IMR-90 (cell line): ENCODE results near the gene TAB2. TPM values are rescaled to one million over a fixed set of nuclear protein-coding genes. Genes with fewer than 3 reads are reported as not detected.

Experiments used
- ATAC-seq: fragments of 200-7000 bp; cut with Tn5 transposase; 2 replicates; pipeline ENCODE4 v1.9.1; 2020; ENCODE audit warnings: low read depth, mild to moderate bottlenecking, moderate library complexity
- BruUV-seq: library from RNA; stranded (reverse); fragments of 400-500 nt; replicated peaks from 2 replicates; lab custom pipeline; 2021; lab: Mats Ljungman, UMichigan
- CTCF ChIA-PET: fragments of 300-600 bp; formaldehyde crosslinking; extraction: SDS; loops from one replicate; lab custom pipeline; 2021; ENCODE audit warnings: antibody characterized with exemption; lab: Yijun Ruan, JAX
- POLR2A ChIA-PET: fragments of 300-600 bp; sonication (Branson Sonifier 250); formaldehyde crosslinking; loops from one replicate; lab custom pipeline; 2022; ENCODE audit warnings: antibody characterized with exemption; ENCODE audit not compliant: unreplicated experiment; lab: Charles Lee
- DNase-seq: peaks from one replicate; pipeline ENCODE4 v3.0.0; 2013
- H2AFZ ChIP-seq: replicated peaks from 2 replicates; pipeline ENCODE3; 2013; ENCODE audit warnings: low read length, mild to moderate bottlenecking; ENCODE audit not compliant: poor library complexity
- H2AK5ac ChIP-seq: 2 replicates; pipeline ENCODE4 v1.6.1; 2013; ENCODE audit warnings: low read depth, low read length, inconsistent platforms
- H2AK9ac ChIP-seq: replicated peaks from 2 replicates; pipeline ENCODE3; 2013; ENCODE audit warnings: mild to moderate bottlenecking, low read depth, low read length, moderate library complexity; ENCODE audit not compliant: poor library complexity
- H2BK120ac ChIP-seq: 2 replicates; pipeline ENCODE4 v1.6.1; 2013; ENCODE audit warnings: low read depth, low read length, inconsistent platforms
- H2BK15ac ChIP-seq: 3 replicates; pipeline ENCODE4 v1.6.1; 2013; ENCODE audit warnings: low read depth, low read length, inconsistent platforms
- H2BK20ac ChIP-seq: 2 replicates; pipeline ENCODE4 v1.6.1; 2013; ENCODE audit warnings: low read depth, mild to moderate bottlenecking, inconsistent platforms, low read length, moderate library complexity
- H2BK5ac ChIP-seq: 2 replicates; pipeline ENCODE4 v1.6.1; 2013; ENCODE audit warnings: mild to moderate bottlenecking, low read depth, low read length, inconsistent platforms; ENCODE audit not compliant: poor library complexity, severe bottlenecking
- H3K14ac ChIP-seq: replicated peaks from 2 replicates; pipeline ENCODE4 v1.6.1; 2013; ENCODE audit warnings: low read depth, low read length, inconsistent platforms
- H3K18ac ChIP-seq: 2 replicates; pipeline ENCODE4 v1.6.1; 2013; ENCODE audit warnings: low read depth, low read length, control low read depth
- H3K23ac ChIP-seq: 2 replicates; pipeline ENCODE4 v1.6.1; 2013; ENCODE audit warnings: low read depth, low read length, inconsistent platforms
- H3K27ac ChIP-seq: 2 replicates; pipeline ENCODE4 v1.5.1; 2013; ENCODE audit warnings: mild to moderate bottlenecking, control low read depth, low read length; ENCODE audit not compliant: insufficient read depth
- H3K27me3 ChIP-seq: 2 replicates; pipeline ENCODE4 v1.6.1; 2013; ENCODE audit warnings: low read length; ENCODE audit not compliant: control insufficient read depth, insufficient read depth
- H3K36me3 ChIP-seq: 2 replicates; pipeline ENCODE4 v1.6.1; 2013; ENCODE audit warnings: low read length, mixed read lengths; ENCODE audit not compliant: control insufficient read depth, insufficient read depth
- H3K4ac ChIP-seq: 2 replicates; pipeline ENCODE4 v1.6.1; 2013; ENCODE audit warnings: low read depth, low read length, inconsistent platforms
- H3K4me1 ChIP-seq: 2 replicates; pipeline ENCODE4 v1.6.1; 2013; ENCODE audit warnings: low read length, mixed read lengths; ENCODE audit not compliant: control insufficient read depth, insufficient read depth
- H3K4me2 ChIP-seq: 2 replicates; pipeline ENCODE4 v1.6.1; 2013; ENCODE audit warnings: low read depth, mild to moderate bottlenecking, control low read depth, low read length, moderate library complexity
- H3K4me3 ChIP-seq: 2 replicates; pipeline ENCODE4 v1.5.1; 2013; ENCODE audit warnings: low read depth, mild to moderate bottlenecking, control low read depth, low read length, moderate library complexity; ENCODE audit not compliant: insufficient read depth
- H3K56ac ChIP-seq: 2 replicates; pipeline ENCODE4 v1.6.1; 2013; ENCODE audit warnings: low read length, inconsistent platforms; ENCODE audit not compliant: insufficient read depth; ENCODE audit errors: extremely low read depth
- H3K79me1 ChIP-seq, 2 experiments: 2 replicates each; pipeline ENCODE4 v1.6.1; 2013; ENCODE audit warnings: low read length in 2 of 2, inconsistent platforms in 1 of 2, low read depth in 1 of 2
- H3K9ac ChIP-seq: 2 replicates; pipeline ENCODE4 v1.6.1; 2013; ENCODE audit warnings: low read depth, low read length, control low read depth
- H3K9me1 ChIP-seq: 2 replicates; pipeline ENCODE4 v1.6.1; 2013; ENCODE audit warnings: low read length, inconsistent platforms; ENCODE audit not compliant: insufficient read depth
- H3K9me3 ChIP-seq: 2 replicates; pipeline ENCODE4 v1.6.1; 2013; ENCODE audit warnings: low read length; ENCODE audit not compliant: control insufficient read depth, insufficient read depth
- H4K20me1 ChIP-seq: 2 replicates; pipeline ENCODE4 v1.6.1; 2013; ENCODE audit warnings: low read length, inconsistent platforms; ENCODE audit not compliant: insufficient read depth
- H4K5ac ChIP-seq: 2 replicates; pipeline ENCODE4 v1.6.1; 2013; ENCODE audit warnings: mild to moderate bottlenecking, low read depth, low read length, control low read depth
- H4K8ac ChIP-seq, 2 experiments: 2 replicates each; pipeline ENCODE4 v1.6.1; 2013; ENCODE audit warnings: low read depth in 2 of 2, low read length in 2 of 2, control low read depth in 1 of 2, inconsistent platforms in 1 of 2
- H4K91ac ChIP-seq: 2 replicates; pipeline ENCODE4 v1.6.1; 2013; ENCODE audit warnings: low read depth, low read length, inconsistent platforms; ENCODE audit not compliant: insufficient read depth
- BHLHE40 ChIP-seq: fragments of 150-350 bp; IDR thresholded peaks from 2 replicates; pipeline ENCODE4 v1.6.1; 2016; ENCODE audit warnings: mild to moderate bottlenecking, low read depth, low read length
- CEBPB ChIP-seq: IDR thresholded peaks from 2 replicates; pipeline ENCODE4 v1.6.1; 2012; ENCODE audit warnings: low read depth, low read length, improper control_type of control experiment
- CHD1 ChIP-seq: IDR thresholded peaks from 2 replicates; pipeline ENCODE4 v1.6.1; 2012; ENCODE audit warnings: low read depth, low read length, improper control_type of control experiment
- CTCF ChIP-seq: conservative IDR thresholded peaks from 2 replicates; pipeline ENCODE4 v1.5.1; 2012; ENCODE audit warnings: mild to moderate bottlenecking, low read depth, low read length, improper control_type of control experiment
- ELK1 ChIP-seq: fragments of 150-350 bp; IDR thresholded peaks from 2 replicates; pipeline ENCODE4 v1.6.1; 2016; ENCODE audit warnings: low read depth, mild to moderate bottlenecking, low read length, moderate library complexity, borderline replicate concordance
- FOS ChIP-seq: fragments of 150-350 bp; IDR thresholded peaks from 2 replicates; pipeline ENCODE4 v1.6.1; 2016; ENCODE audit warnings: low read depth, low read length
- MAFK ChIP-seq: IDR thresholded peaks from 2 replicates; pipeline ENCODE4 v1.6.1; 2012; ENCODE audit warnings: low read depth, low read length, improper control_type of control experiment
- MAZ ChIP-seq: IDR thresholded peaks from 2 replicates; pipeline ENCODE4 v1.6.1; 2012; ENCODE audit warnings: low read depth, mild to moderate bottlenecking, low read length, improper control_type of control experiment, moderate library complexity, borderline replicate concordance
- MXI1 ChIP-seq: IDR thresholded peaks from 2 replicates; pipeline ENCODE4 v1.6.1; 2012; ENCODE audit warnings: low read depth, mild to moderate bottlenecking, low read length, moderate library complexity, borderline replicate concordance
- NFE2L2 ChIP-seq: fragments of 150-350 bp; IDR thresholded peaks from 2 replicates; pipeline ENCODE4 v1.6.1; 2016; ENCODE audit warnings: low read depth, mild to moderate bottlenecking, low read length
- POLR2A ChIP-seq: IDR thresholded peaks from 2 replicates; pipeline ENCODE4 v1.6.1; 2012; ENCODE audit warnings: mild to moderate bottlenecking, low read depth, low read length
- RAD21 ChIP-seq: IDR thresholded peaks from 2 replicates; pipeline ENCODE4 v1.6.1; 2012; ENCODE audit warnings: low read length, improper control_type of control experiment
- RCOR1 ChIP-seq: IDR thresholded peaks from 2 replicates; pipeline ENCODE4 v1.6.1; 2012; ENCODE audit warnings: mild to moderate bottlenecking, low read length, improper control_type of control experiment; ENCODE audit not compliant: insufficient replicate concordance
- RFX5 ChIP-seq: IDR thresholded peaks from 2 replicates; pipeline ENCODE4 v1.8.0; 2012; ENCODE audit warnings: low read depth, mild to moderate bottlenecking, low read length, moderate library complexity
- SMC3 ChIP-seq: fragments of 150-350 bp; IDR thresholded peaks from 2 replicates; pipeline ENCODE4 v1.6.1; 2016; ENCODE audit warnings: low read depth, mild to moderate bottlenecking, antibody characterized with exemption, low read length, moderate library complexity
- USF2 ChIP-seq: fragments of 150-350 bp; IDR thresholded peaks from 2 replicates; pipeline ENCODE4 v1.6.1; 2017; ENCODE audit warnings: mild to moderate bottlenecking, antibody characterized with exemption, low read length, low read depth
- WGBS, 2 experiments: methylation state at CpG; one replicate each; pipeline versions ENCODE4 v1.1.5 to v1.1.7; 2013; ENCODE audit warnings: missing lambda C conversion rate in 2 of 2; ENCODE audit not compliant: insufficient read length in 1 of 2; ENCODE audit errors: extremely low coverage in 2 of 2; 5-methylcytosine and 5-hydroxymethylcytosine counted together
- dilution Hi-C: fragments of 300-500 bp; cut with HindIII; formaldehyde crosslinking; loops from one replicate; pipeline ENCODE4 v1.14.3; 2018; ENCODE audit warnings: low sequenced_read_pairs; ENCODE audit not compliant: unreplicated experiment
- in situ Hi-C: fragments of 300-500 bp; cut with MboI; formaldehyde crosslinking; loops from 3 replicates; pipeline ENCODE4 v1.14.3; 2019; ENCODE audit warnings: low sequenced_read_pairs, inconsistent platforms, mixed read lengths
- intact Hi-C: fragments of 100-400 bp; cut with micrococcal nuclease; formaldehyde crosslinking; loops from 2 replicates; pipeline ENCODE4 v1.10.0; 2022
- polyA plus RNA-seq, 3 experiments: library from polyadenylated mRNA; depleted of rRNA; stranded (reverse); fragments of >200 nt; gene quantifications; 2 replicates each; pipeline ENCODE4 v1.2.3, GENCODE V29; 2012; ENCODE audit warnings: low replicate concordance in 1 of 3
- total RNA-seq: library from RNA; depleted of rRNA; stranded (reverse); fragments of >200 nt; gene quantifications from 2 replicates; pipeline ENCODE4 v1.2.3, GENCODE V29; 2012

The TAB2 gene
- total and polyA plus RNA-seq, 2 of the 4 experiments (the other 2 are of a cell fraction) = 20.8 to 25.3 TPM

- CTCF ChIA-PET = no interaction called here
- Histone ChIP-seq H2AK5ac (no peak overlapping the region), H4K20me1 (peaks cover 81% of the 10 kb centered on the region), H3K4ac (no peak overlapping the region), H3K23ac (no peak overlapping the region), H3K9me1 (peaks cover 7% of the 10 kb centered on the region), H3K14ac (no peak overlapping the region), H3K36me3 (no peaks in the 10 kb centered on the region), H3K79me1 (peaks cover 0 to 66% of the 10 kb centered on the region in 2 experiments; a peak in 3 of 4 replicates), H3K4me2 (no peak overlapping the region), H3K9me3 (no peaks in the 10 kb centered on the region), H3K4me1 (peaks cover 8% of the 10 kb centered on the region), H2BK5ac (no peak overlapping the region), H2AFZ (no peak overlapping the region), H3K27me3 (no peaks in the 10 kb centered on the region), H2BK120ac (no peak overlapping the region), H3K27ac (no peak overlapping the region), H4K5ac (no peak overlapping the region), H2BK20ac (no peak overlapping the region), H2AK9ac (no peak overlapping the region), H3K4me3 (no peak overlapping the region), H3K18ac (no peak overlapping the region), H4K8ac (no peak overlapping the region), H3K9ac (no peak overlapping the region), H4K91ac (no peak overlapping the region), H2BK15ac (no peak overlapping the region), H3K56ac (no peak overlapping the region)
- POLR2A ChIA-PET = no interaction called here
- in situ Hi-C loops = no loop called here
- dilution Hi-C loops = no loop called here
- ATAC-seq (no peak), DNase-seq (no peak)
- WGBS, 2 experiments = no CpG with 5 or more reads among the region's 2 CpGs
- TF ChIP-seq NFE2L2 = no peak
- no peak for TF ChIP-seq RFX5
- TF ChIP-seq ELK1 = no peak
- TF ChIP-seq RCOR1 = no peak
- TF ChIP-seq MXI1 = no peak
- no peak for TF ChIP-seq RAD21
- TF ChIP-seq BHLHE40 = no peak
- TF ChIP-seq CTCF = no peak
- no peak for TF ChIP-seq FOS
- TF ChIP-seq CHD1 = no peak
- TF ChIP-seq SMC3 = no peak
- no peak for TF ChIP-seq CEBPB
- TF ChIP-seq USF2 = no peak
- no peak for TF ChIP-seq POLR2A
- TF ChIP-seq MAFK = no peak
- no peak for TF ChIP-seq MAZ
- intact Hi-C loops = no loop called here
- no TSS peak for BruUV-seq
Measured at GRCh38 chr6:149323353-149323752, 5.8 kb downstream of the TAB2 start.
